CD14-positive monocyte (primary cell): Measurements from ENCODE around the gene NECAB3. TPM values are rescaled to one million over a fixed set of nuclear protein-coding genes. Genes with fewer than 3 reads are reported as not detected.
A peak's percentile ranks its signal among the peaks of the same experiment; 100 is the strongest.

ENCODE experiments used
- DNase-seq, 3 donors: peaks; one replicate each; pipeline ENCODE4 v3.0.0-alpha.2; 2011 to 2022
- H2AFZ ChIP-seq: 2 replicates; pipeline ENCODE4 v1.6.0; 2012; ENCODE audit warnings: mild to moderate bottlenecking, low read depth, low read length, inconsistent platforms; ENCODE audit not compliant: insufficient read depth, poor library complexity, severe bottlenecking
- H3K27ac ChIP-seq, 2 donors: 1 replicate in 1 of 2; 2 replicates in 1 of 2; pipeline ENCODE4 v1.5.1; 2012 to 2013; ENCODE audit warnings: low read length in 2 of 2, control low read depth in 1 of 2, inconsistent platforms in 1 of 2, low read depth in 1 of 2, mild to moderate bottlenecking in 1 of 2
- H3K27me3 ChIP-seq, 2 donors: one replicate each; pipeline versions ENCODE4 v1.6.0 to v1.6.1; 2011 to 2013; ENCODE audit warnings: low read length in 2 of 2; ENCODE audit not compliant: control insufficient read depth in 2 of 2, insufficient read depth in 2 of 2
- H3K36me3 ChIP-seq, 2 donors: replicated peaks in 1 of 2; 1 replicate in 1 of 2; 2 replicates in 1 of 2; pipeline versions ENCODE4 v1.5.1 to v1.6.1; 2012 to 2013; ENCODE audit warnings: low read length in 2 of 2, control low read depth in 1 of 2, inconsistent platforms in 1 of 2, mild to moderate bottlenecking in 1 of 2; ENCODE audit not compliant: insufficient read depth in 2 of 2, control insufficient read depth in 1 of 2
- H3K4me1 ChIP-seq, 2 donors: 1 replicate in 1 of 2; 2 replicates in 1 of 2; pipeline versions ENCODE4 v1.5.1 to v1.6.1; 2012 to 2013; ENCODE audit warnings: low read length in 2 of 2, control low read depth in 1 of 2, inconsistent platforms in 1 of 2, mild to moderate bottlenecking in 1 of 2, moderate library complexity in 1 of 2; ENCODE audit not compliant: insufficient read depth in 2 of 2, control insufficient read depth in 1 of 2
- H3K4me2 ChIP-seq: replicated peaks from 2 replicates; pipeline ENCODE3; 2012; ENCODE audit warnings: low read length, moderate library complexity, mild to moderate bottlenecking; ENCODE audit not compliant: poor library complexity, severe bottlenecking; ENCODE audit errors: extremely low read depth
- H3K4me3 ChIP-seq, 3 experiments: fragments of 200-600 bp in 1 of 3; sonication (generic) in 1 of 3; replicated peaks in 1 of 3; 1 replicate in 2 of 3; 2 replicates in 1 of 3; pipeline ENCODE4 v1.5.1; 2011 to 2013; ENCODE audit warnings: low read length in 3 of 3, mild to moderate bottlenecking in 3 of 3, control low read depth in 2 of 3, low read depth in 2 of 3, inconsistent platforms in 1 of 3, moderate library complexity in 1 of 3
- H3K79me2 ChIP-seq: 2 replicates; pipeline ENCODE4 v1.6.0; 2012; ENCODE audit warnings: mild to moderate bottlenecking, control low read depth, inconsistent platforms, low read length, moderate library complexity; ENCODE audit not compliant: insufficient read depth
- H3K9ac ChIP-seq: 2 replicates; pipeline ENCODE4 v1.6.0; 2017; ENCODE audit warnings: low read length, mild to moderate bottlenecking; ENCODE audit not compliant: insufficient read depth, poor library complexity, severe bottlenecking
- H3K9me3 ChIP-seq, 2 donors: replicated peaks in 1 of 2; 1 replicate in 1 of 2; 2 replicates in 1 of 2; pipeline versions ENCODE4 v1.5.1 to v1.6.1; 2012 to 2013; ENCODE audit warnings: low read length in 2 of 2, control low read depth in 1 of 2; ENCODE audit not compliant: control insufficient read depth in 1 of 2, insufficient read depth in 1 of 2
- H4K20me1 ChIP-seq: 2 replicates; pipeline ENCODE4 v1.6.0; 2012; ENCODE audit warnings: mild to moderate bottlenecking, low read length, control low read depth, moderate library complexity; ENCODE audit not compliant: insufficient read depth
- H3K27ac Mint-ChIP-seq, 7 donors: one replicate each; pipeline ENCODE4 v1.8.0; 2020; ENCODE audit warnings: mild to moderate bottlenecking in 7 of 7, mixed read lengths in 7 of 7, moderate library complexity in 6 of 7, inconsistent platforms in 2 of 7
- H3K27me3 Mint-ChIP-seq, 3 donors: one replicate each; pipeline ENCODE4 v1.8.0; 2021 to 2022; ENCODE audit warnings: low read depth in 3 of 3, mild to moderate bottlenecking in 3 of 3, mixed read lengths in 3 of 3, moderate library complexity in 3 of 3, inconsistent platforms in 1 of 3
- H3K36me3 Mint-ChIP-seq, 2 donors: one replicate each; pipeline ENCODE4 v1.8.0; 2020; ENCODE audit warnings: mixed read lengths in 2 of 2, inconsistent platforms in 1 of 2, mild to moderate bottlenecking in 1 of 2
- H3K4me1 Mint-ChIP-seq: one replicate; pipeline ENCODE4 v1.8.0; 2020; ENCODE audit warnings: mild to moderate bottlenecking, mixed read lengths
- H3K4me3 Mint-ChIP-seq, 2 donors: one replicate each; pipeline ENCODE4 v1.8.0; 2020; ENCODE audit warnings: mild to moderate bottlenecking in 2 of 2, mixed read lengths in 2 of 2, moderate library complexity in 1 of 2
- H3K9me3 Mint-ChIP-seq, 7 donors: one replicate each; pipeline ENCODE4 v1.8.0; 2020 to 2022; ENCODE audit warnings: mixed read lengths in 7 of 7, mild to moderate bottlenecking in 6 of 7, moderate library complexity in 6 of 7, inconsistent platforms in 2 of 7
- WGBS: methylation state at CpG from one replicate; pipeline ENCODE4 v1.1.5; 2013; ENCODE audit warnings: missing lambda C conversion rate; ENCODE audit not compliant: insufficient coverage; 5-methylcytosine and 5-hydroxymethylcytosine counted together
- intact Hi-C, 2 donors: fragments of 100-400 bp; cut with micrococcal nuclease; formaldehyde crosslinking; loops; one replicate each; pipeline versions ENCODE4 v1.15.0 to v1.15.1; 2023
- polyA plus RNA-seq, 3 donors: library from polyadenylated mRNA; depleted of rRNA in 1 of 3; unstranded in 2 of 3; stranded (reverse) in 1 of 3; fragments of 300-500 nt in 2 of 3; fragments of >200 nt in 1 of 3; fragmentation: Illumina TruSeq in 2 of 3; gene quantifications; 1 replicate in 2 of 3; 2 replicates in 1 of 3; pipeline ENCODE4 v1.2.3, GENCODE V29; 2012 to 2021
- TF ChIP-seq, protein P1 (sequence below): fragments of 200-600 bp; IDR thresholded peaks from one replicate; pipeline ENCODE4 v1.8.0; 2022; ENCODE audit warnings: antibody characterized with exemption, mild to moderate bottlenecking

NECAB3 gene
- polyA plus RNA-seq, 3 donors, result 1.3 to 12.8 (median 1.8) TPM

DNA sequence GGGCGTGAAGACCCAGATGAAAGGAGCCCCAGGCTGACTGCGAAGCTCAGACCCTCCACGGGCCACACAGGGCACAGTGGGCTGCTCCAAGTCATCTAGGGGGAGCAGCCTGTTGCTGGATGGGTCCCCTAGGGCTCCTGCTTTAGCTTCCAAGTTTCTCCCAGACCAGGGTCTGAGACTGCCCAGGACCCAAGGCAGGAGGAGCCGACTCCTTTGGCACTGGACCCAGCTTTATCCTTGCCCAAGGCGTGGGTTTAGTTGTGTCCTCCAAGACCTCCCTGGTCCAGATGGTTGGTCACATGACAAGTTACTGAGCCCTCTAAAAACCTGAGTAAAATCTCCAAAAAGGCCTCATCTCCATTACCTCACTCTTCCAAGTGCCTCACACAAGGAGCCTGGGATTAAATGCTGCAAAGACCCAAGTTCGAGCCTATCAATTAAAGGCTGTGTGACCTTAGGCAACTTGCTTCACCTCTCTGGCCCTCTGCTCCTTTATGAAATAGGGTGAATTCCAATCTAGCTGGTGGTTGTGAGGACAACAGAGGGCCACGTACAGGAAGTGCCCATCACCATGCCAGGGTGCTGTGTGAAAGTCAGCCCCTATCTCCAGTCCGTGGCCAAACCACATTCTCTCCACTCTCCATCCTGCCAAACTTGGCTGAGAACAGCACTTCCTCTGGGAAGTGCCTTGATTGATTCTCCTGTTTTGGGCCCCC, 2.5 kb downstream of the NECAB3 start:
- DNase-seq, result no peak
- Mint-ChIP-seq H3K36me3 (peaks cover 2 to 17% of the 10 kb centered on the region in 2 donors), H3K4me1 (peaks cover 27% of the 10 kb centered on the region), H3K27ac (peak overlapping the region in 1 of 7 donors; percentile 47), H3K9me3 (no peaks in the 10 kb centered on the region), H3K4me3 (no peak overlapping the region), H3K27me3 (peaks cover 2 to 8% (median 3%) of the 10 kb centered on the region in 3 donors)
- H4K20me1 ChIP-seq, result peaks cover 9% of the 10 kb centered on the region
- no peak overlapping the region for H3K4me3 ChIP-seq
- no peaks in the 10 kb centered on the region for H3K79me2 ChIP-seq
- H3K9ac ChIP-seq, result no peak overlapping the region
- H3K4me2 ChIP-seq, result no peak overlapping the region
- no peak overlapping the region for H2AFZ ChIP-seq
- intact Hi-C loops, result loop anchor here in 1 of 2 donors (5.0 kb wide), 1 partner anchor 229 kb away; the partner anchor contains the start of gene SNTA1
- TF ChIP-seq, protein P1, sequence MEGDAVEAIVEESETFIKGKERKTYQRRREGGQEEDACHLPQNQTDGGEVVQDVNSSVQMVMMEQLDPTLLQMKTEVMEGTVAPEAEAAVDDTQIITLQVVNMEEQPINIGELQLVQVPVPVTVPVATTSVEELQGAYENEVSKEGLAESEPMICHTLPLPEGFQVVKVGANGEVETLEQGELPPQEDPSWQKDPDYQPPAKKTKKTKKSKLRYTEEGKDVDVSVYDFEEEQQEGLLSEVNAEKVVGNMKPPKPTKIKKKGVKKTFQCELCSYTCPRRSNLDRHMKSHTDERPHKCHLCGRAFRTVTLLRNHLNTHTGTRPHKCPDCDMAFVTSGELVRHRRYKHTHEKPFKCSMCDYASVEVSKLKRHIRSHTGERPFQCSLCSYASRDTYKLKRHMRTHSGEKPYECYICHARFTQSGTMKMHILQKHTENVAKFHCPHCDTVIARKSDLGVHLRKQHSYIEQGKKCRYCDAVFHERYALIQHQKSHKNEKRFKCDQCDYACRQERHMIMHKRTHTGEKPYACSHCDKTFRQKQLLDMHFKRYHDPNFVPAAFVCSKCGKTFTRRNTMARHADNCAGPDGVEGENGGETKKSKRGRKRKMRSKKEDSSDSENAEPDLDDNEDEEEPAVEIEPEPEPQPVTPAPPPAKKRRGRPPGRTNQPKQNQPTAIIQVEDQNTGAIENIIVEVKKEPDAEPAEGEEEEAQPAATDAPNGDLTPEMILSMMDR, result no peak
- WGBS, result 96% methylated on average over 5 of the region's 8 CpGs
- H3K4me1 ChIP-seq, result peaks cover 25 to 39% of the 10 kb centered on the region in 2 donors
- no peaks in the 10 kb centered on the region for H3K9me3 ChIP-seq
- H3K36me3 ChIP-seq, result no peaks in the 10 kb centered on the region
- H3K27me3 ChIP-seq, result no peaks in the 10 kb centered on the region
- no peak overlapping the region for H3K27ac ChIP-seq

DNA sequence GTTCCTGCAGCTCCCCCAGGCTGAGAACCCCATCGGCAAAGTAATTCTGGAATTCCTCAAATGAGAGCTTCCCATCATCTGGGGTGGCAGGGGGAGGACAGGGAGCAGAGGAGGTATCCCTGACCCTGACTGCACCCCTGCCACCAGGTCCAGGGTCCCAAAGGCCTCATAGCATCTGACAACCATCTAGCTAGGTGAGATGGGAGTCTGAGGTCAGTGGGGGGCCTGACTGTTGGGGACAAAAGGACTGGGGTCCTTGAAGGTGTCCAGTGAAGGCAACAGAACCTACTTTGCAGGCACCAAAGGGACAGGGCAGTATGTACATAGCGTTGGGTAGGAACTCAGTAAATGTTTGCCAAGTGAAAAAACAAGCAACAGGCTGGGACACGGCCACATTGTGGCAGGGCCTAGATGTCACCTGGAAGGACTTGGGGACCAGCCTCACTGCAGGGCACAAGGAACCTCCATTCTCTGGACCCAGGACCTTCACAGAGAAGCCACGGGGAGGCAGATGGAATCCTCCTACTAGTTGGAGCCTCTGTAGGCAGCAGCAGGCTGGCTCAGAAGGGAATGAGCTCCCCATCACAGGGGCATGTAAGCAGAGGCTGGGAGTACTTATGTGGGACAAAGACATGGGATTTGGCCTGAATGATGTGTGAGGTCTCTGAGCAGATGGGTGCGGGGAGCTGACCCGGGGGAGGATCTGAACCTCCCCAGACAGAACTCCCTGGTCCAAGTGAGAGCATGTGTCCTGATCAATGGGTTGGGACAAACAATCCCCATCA, 3.3 kb downstream of the NECAB3 start:
- Mint-ChIP-seq H3K4me3 (no peak overlapping the region), H3K27me3 (peaks cover 2 to 8% (median 3%) of the 10 kb centered on the region in 3 donors), H3K36me3 (peaks cover 2 to 11% of the 10 kb centered on the region in 2 donors), H3K9me3 (no peaks in the 10 kb centered on the region), H3K27ac (peak overlapping the region in 1 of 7 donors; percentile 68), H3K4me1 (peaks cover 34% of the 10 kb centered on the region)
- Histone ChIP-seq H3K9ac (no peak overlapping the region), H2AFZ (no peak overlapping the region), H3K4me1 (peaks cover 32 to 47% of the 10 kb centered on the region in 2 donors), H3K27ac (no peak overlapping the region), H3K4me2 (no peak overlapping the region), H3K4me3 (no peak overlapping the region), H3K36me3 (no peaks in the 10 kb centered on the region), H3K9me3 (no peaks in the 10 kb centered on the region), H3K27me3 (no peaks in the 10 kb centered on the region), H4K20me1 (peaks cover 9% of the 10 kb centered on the region), H3K79me2 (no peaks in the 10 kb centered on the region)
- no peak for DNase-seq
- TF ChIP-seq, protein P1, result no peak
- intact Hi-C loops, result loop anchor here in 1 of 2 donors (5.0 kb wide), 1 partner anchor 229 kb away; the partner anchor contains the start of gene SNTA1
- 100% methylated on average over 4 of the region's 6 CpGs for WGBS
